LNCAP (cell line): Measurements from ENCODE around the gene GJC2.

ENCODE experiments used
- TF ChIP-seq, protein P1 (sequence below): fragments of 450-650 bp; IDR thresholded peaks from 2 replicates; pipeline ENCODE4 v1.5.1; 2017; ENCODE audit warnings: mild to moderate bottlenecking

The GJC2 gene

DNA sequence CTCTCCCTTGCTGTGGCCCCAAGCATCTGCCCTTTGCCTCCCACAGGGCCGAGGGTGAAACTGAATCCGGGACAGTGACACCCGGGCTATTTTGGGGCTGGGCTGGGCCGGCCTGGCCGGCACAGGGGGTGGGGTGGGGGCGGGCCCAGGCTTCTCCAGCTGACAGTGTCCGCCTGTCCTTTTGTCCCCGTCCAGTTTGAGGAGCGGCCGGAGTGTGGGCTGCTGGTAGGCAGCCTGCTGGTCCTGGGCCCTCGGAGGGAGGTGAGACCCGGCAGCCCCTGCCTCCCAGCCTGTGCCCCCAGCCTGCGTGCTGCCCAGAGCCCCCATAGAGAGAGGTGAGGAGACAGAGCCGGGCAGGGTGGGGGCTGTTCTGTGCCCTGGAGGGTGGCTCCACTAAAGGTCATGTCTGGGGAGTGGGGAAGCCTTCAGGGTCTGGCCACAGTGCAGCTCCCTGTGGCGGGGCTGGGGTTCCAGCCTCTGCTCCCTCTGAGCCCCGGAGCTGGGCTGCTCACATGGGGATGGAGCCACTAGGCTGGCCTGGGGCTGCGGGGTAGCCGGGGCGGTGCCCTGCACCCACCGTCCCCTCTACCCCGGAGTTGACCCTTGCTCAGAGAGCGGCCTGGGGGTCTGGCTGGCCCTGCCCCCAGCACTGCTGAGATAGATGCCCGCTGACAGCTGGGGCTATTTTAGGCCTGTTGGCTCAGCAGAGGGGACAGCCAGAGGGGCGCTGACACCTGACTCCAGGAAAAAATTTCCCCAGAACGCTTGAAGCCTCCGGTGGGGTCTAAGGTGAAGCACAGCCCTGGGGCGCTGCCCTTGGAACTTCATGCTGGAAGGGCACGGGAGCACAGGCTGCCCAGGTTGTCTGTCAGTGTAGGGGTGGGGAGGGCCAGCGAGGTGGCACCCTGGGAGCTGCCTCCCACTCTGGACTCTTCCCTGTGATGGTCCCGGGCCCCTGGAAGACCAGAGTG lies 58.4 kb downstream of the GJC2 start, which contains the start of gene OBSCN:
Gene OBSCN (plus strand): TSS at position 194 of the 971 bp plus-strand sequence. CDS start 3,740 bp downstream, outside the sequence.
- TF ChIP-seq, protein P1, sequence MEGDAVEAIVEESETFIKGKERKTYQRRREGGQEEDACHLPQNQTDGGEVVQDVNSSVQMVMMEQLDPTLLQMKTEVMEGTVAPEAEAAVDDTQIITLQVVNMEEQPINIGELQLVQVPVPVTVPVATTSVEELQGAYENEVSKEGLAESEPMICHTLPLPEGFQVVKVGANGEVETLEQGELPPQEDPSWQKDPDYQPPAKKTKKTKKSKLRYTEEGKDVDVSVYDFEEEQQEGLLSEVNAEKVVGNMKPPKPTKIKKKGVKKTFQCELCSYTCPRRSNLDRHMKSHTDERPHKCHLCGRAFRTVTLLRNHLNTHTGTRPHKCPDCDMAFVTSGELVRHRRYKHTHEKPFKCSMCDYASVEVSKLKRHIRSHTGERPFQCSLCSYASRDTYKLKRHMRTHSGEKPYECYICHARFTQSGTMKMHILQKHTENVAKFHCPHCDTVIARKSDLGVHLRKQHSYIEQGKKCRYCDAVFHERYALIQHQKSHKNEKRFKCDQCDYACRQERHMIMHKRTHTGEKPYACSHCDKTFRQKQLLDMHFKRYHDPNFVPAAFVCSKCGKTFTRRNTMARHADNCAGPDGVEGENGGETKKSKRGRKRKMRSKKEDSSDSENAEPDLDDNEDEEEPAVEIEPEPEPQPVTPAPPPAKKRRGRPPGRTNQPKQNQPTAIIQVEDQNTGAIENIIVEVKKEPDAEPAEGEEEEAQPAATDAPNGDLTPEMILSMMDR = no peak

GRCh38 chr1:228208831-228209551 lies 59.3 kb downstream of the GJC2 start:
- TF ChIP-seq, protein P1 = no peak
